DND-41 (cell line): ENCODE results near the gene ALDOC.
A peak's percentile ranks its signal among the peaks of the same experiment; 100 is the strongest.

Experiments
- ATAC-seq: fragments of 200-7000 bp; cut with Tn5 transposase; 3 replicates; pipeline ENCODE4 v1.9.1; 2021; ENCODE audit warnings: low read depth; ENCODE audit not compliant: insufficient read depth
- DNase-seq: peaks from one replicate; pipeline ENCODE4 v3.0.0-alpha.2; 2020
- H2AFZ ChIP-seq: 2 replicates; pipeline ENCODE4 v1.6.0; 2012; ENCODE audit warnings: low read depth, low read length
- H3K27ac ChIP-seq: 2 replicates; pipeline ENCODE4 v1.5.1; 2012; ENCODE audit warnings: low read length, inconsistent platforms
- H3K27me3 ChIP-seq: fragments of 200-600 bp; sonication (generic); 2 replicates; pipeline ENCODE4 v1.6.0; 2012; ENCODE audit warnings: low read length, mild to moderate bottlenecking, inconsistent platforms; ENCODE audit not compliant: insufficient read depth, poor library complexity
- H3K36me3 ChIP-seq: 2 replicates; pipeline ENCODE4 v1.5.1; 2012; ENCODE audit warnings: low read length, inconsistent platforms; ENCODE audit not compliant: insufficient read depth
- H3K4me1 ChIP-seq: 2 replicates; pipeline ENCODE4 v1.5.1; 2012; ENCODE audit warnings: mild to moderate bottlenecking, low read length; ENCODE audit not compliant: insufficient read depth
- H3K4me2 ChIP-seq: 2 replicates; pipeline ENCODE4 v1.6.0; 2012; ENCODE audit warnings: mild to moderate bottlenecking, moderate library complexity, low read length, inconsistent platforms; ENCODE audit not compliant: insufficient read depth
- H3K4me3 ChIP-seq, 2 experiments: fragments of 200-600 bp in 1 of 2; shearing (Covaris generic) in 1 of 2; 2 replicates each; pipeline ENCODE4 v1.5.1; 2012 to 2016; ENCODE audit warnings: inconsistent platforms in 2 of 2, low read length in 2 of 2, mild to moderate bottlenecking in 2 of 2, low read depth in 1 of 2, moderate library complexity in 1 of 2
- H3K79me2 ChIP-seq: 2 replicates; pipeline ENCODE4 v1.6.0; 2012; ENCODE audit warnings: low read length, inconsistent platforms; ENCODE audit not compliant: insufficient read depth
- H3K9ac ChIP-seq: 2 replicates; pipeline ENCODE4 v1.6.0; 2012; ENCODE audit warnings: low read depth, mild to moderate bottlenecking, inconsistent platforms, low read length, moderate library complexity
- H3K9me3 ChIP-seq: 2 replicates; pipeline ENCODE4 v1.5.1; 2012; ENCODE audit warnings: low read length, moderate library complexity, mild to moderate bottlenecking, inconsistent platforms; ENCODE audit not compliant: insufficient read depth, severe bottlenecking
- H4K20me1 ChIP-seq: 2 replicates; pipeline ENCODE4 v1.6.0; 2012; ENCODE audit warnings: low read length; ENCODE audit not compliant: insufficient read depth
- EZH2 ChIP-seq: IDR thresholded peaks from 3 replicates; pipeline ENCODE4 v1.6.1; 2012; ENCODE audit warnings: borderline replicate concordance, low read depth, mild to moderate bottlenecking, moderate library complexity, low read length, inconsistent platforms; ENCODE audit not compliant: severe bottlenecking
- TF ChIP-seq, protein P1 (sequence below): IDR thresholded peaks from 2 replicates; pipeline ENCODE4 v1.5.1; 2012; ENCODE audit warnings: borderline replicate concordance, low read length, moderate library complexity, mild to moderate bottlenecking; ENCODE audit not compliant: poor library complexity, severe bottlenecking; ENCODE audit errors: extremely low read depth

ALDOC gene

DNA sequence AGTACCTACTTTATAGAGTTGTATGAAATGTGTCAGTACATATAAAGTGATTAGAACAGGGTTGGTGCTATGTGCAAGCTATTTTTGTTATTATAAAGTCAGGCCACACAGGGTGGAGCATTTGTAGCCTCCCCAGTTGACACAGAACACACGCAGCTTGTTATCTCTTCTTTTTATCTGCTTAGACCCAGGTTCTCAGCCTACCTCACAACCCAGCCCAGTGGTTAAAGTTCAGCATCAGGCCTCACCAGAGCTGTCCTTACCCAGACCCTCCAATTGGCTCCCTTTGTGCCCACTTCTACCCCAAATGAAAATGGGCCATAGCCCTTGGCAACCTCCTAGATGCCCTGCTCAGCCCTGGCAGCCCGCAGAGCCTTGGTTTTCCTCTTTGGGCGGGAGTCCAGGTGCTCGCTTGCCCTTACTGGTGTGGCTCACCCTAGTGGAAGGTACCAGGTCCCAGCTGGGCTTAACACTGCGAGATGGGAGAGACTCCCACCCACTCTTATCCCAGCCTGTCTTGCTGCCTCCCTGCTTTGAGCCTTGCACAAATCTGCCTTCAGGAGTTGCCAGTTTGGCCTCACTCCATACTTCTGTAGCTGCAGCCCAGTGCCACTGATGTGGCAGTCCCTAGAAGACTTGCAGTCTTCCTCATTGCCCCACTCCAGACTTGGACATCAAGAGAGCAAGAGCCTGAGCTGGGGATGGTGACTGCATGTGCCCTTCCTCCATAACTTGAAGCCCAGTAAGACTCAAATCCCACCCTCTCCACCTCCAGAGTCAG is 4.2 kb downstream of the ALDOC start:
- Histone ChIP-seq H3K4me3 (peak overlapping the region; percentile 93 to 100), H3K27me3 (no peaks in the 10 kb centered on the region), H3K27ac (peak overlapping the region; percentile 84), H2AFZ (peak overlapping the region; percentile 96), H3K79me2 (peaks cover 35% of the 10 kb centered on the region), H3K9ac (peak overlapping the region; percentile 81), H3K4me2 (peak overlapping the region; percentile 99), H3K36me3 (peaks cover 21% of the 10 kb centered on the region), H3K4me1 (peaks cover 39% of the 10 kb centered on the region), H4K20me1 (no peaks in the 10 kb centered on the region; the same call in 1 of the 2 replicates), H3K9me3 (no peaks in the 10 kb centered on the region)
- no peak for ATAC-seq
- no peak for DNase-seq
- no peak for TF ChIP-seq EZH2

DNA sequence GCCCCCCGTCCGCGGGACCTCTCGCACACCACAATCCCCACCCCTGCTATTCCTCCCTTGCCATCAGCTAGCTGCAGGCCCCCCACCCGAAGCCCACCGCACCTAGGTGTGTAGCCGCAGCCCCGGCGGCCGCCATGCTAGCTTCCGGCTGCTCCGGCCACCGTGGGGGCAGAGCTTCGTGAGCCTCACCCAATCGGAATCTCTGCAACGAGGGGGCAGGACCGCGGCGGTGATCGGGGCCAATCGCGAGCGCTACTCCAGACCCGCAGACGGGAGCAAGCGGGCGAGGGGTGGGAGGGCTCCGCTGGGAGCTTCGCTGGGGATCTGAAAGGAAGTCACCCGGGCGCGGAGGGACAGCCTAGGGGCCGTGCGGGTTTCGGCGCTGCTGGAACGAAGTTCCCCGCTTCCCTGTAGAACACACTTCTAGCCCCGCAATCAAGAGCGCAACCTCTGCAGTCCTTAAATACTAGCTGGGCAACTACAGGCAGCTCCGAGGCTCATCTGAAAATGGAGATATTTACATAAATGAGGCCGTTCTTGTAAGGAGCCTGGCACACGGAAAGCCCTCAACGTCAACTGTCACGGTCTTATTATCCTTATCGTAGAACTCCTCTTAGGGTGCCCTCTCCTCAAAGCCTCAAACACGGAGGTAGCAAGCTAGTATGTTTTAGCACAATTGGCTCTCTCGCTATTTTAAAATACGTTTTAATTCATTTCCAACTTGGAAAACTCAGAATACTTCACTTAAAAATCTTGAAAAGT is 5.2 kb downstream of the ALDOC start, which contains the start of gene PIGS:
PIGS (minus strand) TSS at position 164 of the 762 bp plus-strand sequence; CDS start at position 136, 28 bp downstream.
- peak within 1 kb of the TSS; percentile 99 for H3K4me2 ChIP-seq
- H3K27ac ChIP-seq: peak within 1 kb of the TSS; percentile 84
- peaks cover 20% of the 10 kb centered on the region for H3K36me3 ChIP-seq
- H3K9ac ChIP-seq: peak within 1 kb of the TSS; percentile 81
- H2AFZ ChIP-seq: peak within 1 kb of the TSS; percentile 96
- peaks cover 44% of the 10 kb centered on the region for H3K79me2 ChIP-seq
- H4K20me1 ChIP-seq: no peaks in the 10 kb centered on the region; the same call in 1 of the 2 replicates
- H3K9me3 ChIP-seq: no peaks in the 10 kb centered on the region
- H3K4me1 ChIP-seq: peaks cover 40% of the 10 kb centered on the region
- H3K27me3 ChIP-seq: no peaks in the 10 kb centered on the region
- ATAC-seq (peak; percentile 99), DNase-seq (peak; percentile 95)
- no peak for TF ChIP-seq EZH2
- peak within 1 kb of the TSS; percentile 93 to 100 for H3K4me3 ChIP-seq

DNA sequence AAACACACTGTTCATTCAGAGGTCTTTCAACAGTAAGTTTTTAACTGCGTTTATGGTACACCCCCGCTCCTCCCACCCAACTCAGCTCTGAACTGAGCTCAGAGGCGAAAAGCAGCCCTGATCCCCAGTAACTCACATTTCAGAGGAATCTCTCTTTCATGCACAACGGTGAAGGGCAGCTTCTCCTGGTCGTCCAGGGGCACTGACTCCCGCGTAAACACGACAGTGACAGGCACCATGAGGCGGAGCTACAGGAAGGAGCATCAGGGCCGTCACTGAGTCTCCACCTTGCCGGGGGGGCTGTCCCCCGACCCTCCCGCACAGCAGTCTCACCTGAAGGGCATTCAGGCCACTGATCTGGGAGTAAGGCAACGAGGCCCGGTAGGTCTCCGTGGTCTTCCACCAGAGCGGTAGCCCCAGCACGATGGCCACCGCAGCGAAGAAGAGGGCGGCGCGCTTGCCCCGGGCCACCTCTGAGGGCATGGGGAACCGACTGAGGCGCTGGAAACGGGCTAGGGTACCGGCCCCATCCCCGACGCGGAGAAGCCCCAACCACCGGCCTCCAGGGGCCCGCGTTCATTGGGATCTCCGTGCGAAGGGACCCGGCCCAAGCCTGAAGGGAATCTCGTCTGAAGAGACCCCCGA is 5.9 kb downstream of the ALDOC start:
- peak overlapping the region; percentile 93 to 100 for H3K4me3 ChIP-seq
- H3K4me2 ChIP-seq: peak overlapping the region; percentile 99
- TF ChIP-seq EZH2: no peak
- TF ChIP-seq, protein P1, sequence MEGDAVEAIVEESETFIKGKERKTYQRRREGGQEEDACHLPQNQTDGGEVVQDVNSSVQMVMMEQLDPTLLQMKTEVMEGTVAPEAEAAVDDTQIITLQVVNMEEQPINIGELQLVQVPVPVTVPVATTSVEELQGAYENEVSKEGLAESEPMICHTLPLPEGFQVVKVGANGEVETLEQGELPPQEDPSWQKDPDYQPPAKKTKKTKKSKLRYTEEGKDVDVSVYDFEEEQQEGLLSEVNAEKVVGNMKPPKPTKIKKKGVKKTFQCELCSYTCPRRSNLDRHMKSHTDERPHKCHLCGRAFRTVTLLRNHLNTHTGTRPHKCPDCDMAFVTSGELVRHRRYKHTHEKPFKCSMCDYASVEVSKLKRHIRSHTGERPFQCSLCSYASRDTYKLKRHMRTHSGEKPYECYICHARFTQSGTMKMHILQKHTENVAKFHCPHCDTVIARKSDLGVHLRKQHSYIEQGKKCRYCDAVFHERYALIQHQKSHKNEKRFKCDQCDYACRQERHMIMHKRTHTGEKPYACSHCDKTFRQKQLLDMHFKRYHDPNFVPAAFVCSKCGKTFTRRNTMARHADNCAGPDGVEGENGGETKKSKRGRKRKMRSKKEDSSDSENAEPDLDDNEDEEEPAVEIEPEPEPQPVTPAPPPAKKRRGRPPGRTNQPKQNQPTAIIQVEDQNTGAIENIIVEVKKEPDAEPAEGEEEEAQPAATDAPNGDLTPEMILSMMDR: no peak
- peak overlapping the region; percentile 78 for H3K27ac ChIP-seq
- no peaks in the 10 kb centered on the region for H3K27me3 ChIP-seq
- H3K79me2 ChIP-seq: peaks cover 46% of the 10 kb centered on the region
- ATAC-seq: peak; percentile 29
- peak; percentile 50 for DNase-seq
- H3K9me3 ChIP-seq: no peaks in the 10 kb centered on the region
- H2AFZ ChIP-seq: peak overlapping the region; percentile 96
- peak overlapping the region; percentile 81 for H3K9ac ChIP-seq
- no peaks in the 10 kb centered on the region; the same call in 1 of the 2 replicates for H4K20me1 ChIP-seq
- H3K4me1 ChIP-seq: peaks cover 40% of the 10 kb centered on the region
- H3K36me3 ChIP-seq: peaks cover 22% of the 10 kb centered on the region

DNA sequence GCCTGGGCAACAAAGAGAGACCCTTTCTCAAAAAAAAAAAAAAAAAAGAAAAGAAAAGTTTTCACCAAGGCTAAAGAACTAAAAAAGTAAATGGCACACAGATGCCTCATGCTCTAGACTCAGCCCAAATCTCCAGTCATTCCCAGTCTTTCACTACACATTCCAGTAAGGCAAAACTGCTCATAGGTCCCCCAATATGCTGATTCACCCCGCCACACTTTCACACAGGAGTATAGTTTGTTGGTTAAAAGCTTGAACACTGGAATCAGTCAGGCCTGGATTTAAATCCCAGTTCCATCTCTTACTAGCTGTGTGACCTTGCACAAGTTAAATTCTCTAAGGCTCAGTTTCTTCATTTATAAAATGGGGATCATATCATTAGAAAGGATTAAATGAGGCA is 7.2 kb downstream of the ALDOC start:
- H3K4me3 ChIP-seq: peak overlapping the region in 1 of 2 experiments; percentile 100; a peak in 1 of 4 replicates
- peak overlapping the region; percentile 99 for H3K4me2 ChIP-seq
- H3K9ac ChIP-seq: no peak overlapping the region

More for the DNA sequence above, 7.2 kb downstream of the ALDOC start:
- Histone ChIP-seq H3K4me1 (peaks cover 40% of the 10 kb centered on the region), H3K27ac (no peak overlapping the region), H3K79me2 (peaks cover 56% of the 10 kb centered on the region), H2AFZ (no peak overlapping the region), H3K27me3 (no peaks in the 10 kb centered on the region), H3K9me3 (no peaks in the 10 kb centered on the region), H4K20me1 (no peaks in the 10 kb centered on the region; the same call in 1 of the 2 replicates), H3K36me3 (peaks cover 19% of the 10 kb centered on the region)
- ATAC-seq: no peak
- TF ChIP-seq EZH2: no peak
- TF ChIP-seq, protein P1: no peak
- no peak for DNase-seq
